Adrenal gland (tissue), 5 donors: ENCODE results near the gene FBXO46.

Source experiments
- POLR2A ChIP-seq, 2 donors: fragments of 450-650 bp; IDR thresholded peaks; one replicate each; pipeline ENCODE4 v1.6.1; 2017; ENCODE audit warnings: antibody characterized with exemption in 2 of 2, mild to moderate bottlenecking in 2 of 2, moderate library complexity in 1 of 2
- TF ChIP-seq, protein P1 (sequence below), 6 experiments: fragments of 450-650 bp in 4 of 6; fragments of 200-600 bp in 2 of 6; sonication (generic) in 1 of 6; IDR thresholded peaks; 1 replicate in 5 of 6; 2 replicates in 1 of 6; pipeline versions ENCODE4 v1.5.1 to v1.8.0; 2016 to 2021; ENCODE audit warnings: antibody characterized with exemption in 6 of 6, mild to moderate bottlenecking in 2 of 6, moderate library complexity in 1 of 6
- donor health status: DM: no; HTN: no; CAD: no.

DNA sequence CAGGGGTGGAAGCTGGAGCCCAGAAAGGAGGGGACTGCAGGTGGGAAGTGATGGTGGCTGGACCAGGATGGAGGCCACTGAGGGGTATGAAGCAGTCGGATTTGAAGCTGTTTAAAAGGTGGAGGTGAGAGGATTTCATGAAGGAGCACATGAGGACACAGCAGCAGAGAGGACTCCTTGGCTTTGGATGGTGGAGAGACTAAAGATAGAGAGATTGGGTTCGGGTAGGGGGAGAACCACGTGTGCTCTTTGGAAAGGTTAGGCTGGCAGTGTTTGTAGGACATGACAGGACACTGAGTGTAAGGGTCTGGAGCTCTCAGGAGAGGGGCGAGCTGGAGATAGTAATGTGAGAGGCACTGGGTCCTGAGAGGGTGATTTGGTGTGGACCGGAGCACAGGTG, 47.8 kb downstream of the FBXO46 start:
- TF ChIP-seq, protein P1, sequence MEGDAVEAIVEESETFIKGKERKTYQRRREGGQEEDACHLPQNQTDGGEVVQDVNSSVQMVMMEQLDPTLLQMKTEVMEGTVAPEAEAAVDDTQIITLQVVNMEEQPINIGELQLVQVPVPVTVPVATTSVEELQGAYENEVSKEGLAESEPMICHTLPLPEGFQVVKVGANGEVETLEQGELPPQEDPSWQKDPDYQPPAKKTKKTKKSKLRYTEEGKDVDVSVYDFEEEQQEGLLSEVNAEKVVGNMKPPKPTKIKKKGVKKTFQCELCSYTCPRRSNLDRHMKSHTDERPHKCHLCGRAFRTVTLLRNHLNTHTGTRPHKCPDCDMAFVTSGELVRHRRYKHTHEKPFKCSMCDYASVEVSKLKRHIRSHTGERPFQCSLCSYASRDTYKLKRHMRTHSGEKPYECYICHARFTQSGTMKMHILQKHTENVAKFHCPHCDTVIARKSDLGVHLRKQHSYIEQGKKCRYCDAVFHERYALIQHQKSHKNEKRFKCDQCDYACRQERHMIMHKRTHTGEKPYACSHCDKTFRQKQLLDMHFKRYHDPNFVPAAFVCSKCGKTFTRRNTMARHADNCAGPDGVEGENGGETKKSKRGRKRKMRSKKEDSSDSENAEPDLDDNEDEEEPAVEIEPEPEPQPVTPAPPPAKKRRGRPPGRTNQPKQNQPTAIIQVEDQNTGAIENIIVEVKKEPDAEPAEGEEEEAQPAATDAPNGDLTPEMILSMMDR (IDR thresholded peaks at IDR 0.05) = no peak
- no peak for TF ChIP-seq POLR2A (IDR thresholded peaks at IDR 0.05)
